SJSA1 (cell line): ENCODE measurements around the gene SPOP. TPM values are rescaled to one million over a fixed set of nuclear protein-coding genes. Genes with fewer than 3 reads are reported as not detected.

ENCODE experiments used
- DNase-seq, 2 experiments: peaks; one replicate each; pipeline ENCODE4 v3.0.0-alpha.2; 2015 to 2020; ENCODE audit warnings: low spot score in 2 of 2, low read depth in 1 of 2
- H3K27ac ChIP-seq: fragments of 250-450 bp; sonication (Bioruptor Pico); 2 replicates; pipeline ENCODE4 v1.5.1; 2020; ENCODE audit warnings: mild to moderate bottlenecking, moderate library complexity
- H3K27me3 ChIP-seq: fragments of 250-450 bp; sonication (Bioruptor Pico); replicated peaks from 2 replicates; pipeline ENCODE4 v1.5.1; 2020; ENCODE audit warnings: mild to moderate bottlenecking, moderate library complexity
- H3K36me3 ChIP-seq: fragments of 250-450 bp; sonication (Bioruptor Pico); 2 replicates; pipeline ENCODE4 v1.5.1; 2020; ENCODE audit warnings: mild to moderate bottlenecking
- H3K4me1 ChIP-seq: fragments of 250-450 bp; sonication (Bioruptor Pico); replicated peaks from 2 replicates; pipeline ENCODE4 v1.6.1; 2021; ENCODE audit warnings: mild to moderate bottlenecking
- H3K4me3 ChIP-seq: fragments of 250-450 bp; sonication (Bioruptor Pico); 2 replicates; pipeline ENCODE4 v1.5.1; 2020; ENCODE audit warnings: mild to moderate bottlenecking
- H3K9me3 ChIP-seq: fragments of 250-450 bp; sonication (Bioruptor Pico); replicated peaks from 2 replicates; pipeline ENCODE4 v1.5.1; 2020; ENCODE audit warnings: mild to moderate bottlenecking
- total RNA-seq: library from RNA; depleted of rRNA; stranded (reverse); fragments of >200 nt; shearing (Covaris generic); gene quantifications from 2 replicates; pipeline ENCODE4 v1.2.3, GENCODE V29; 2014

SPOP gene
- total RNA-seq, 1 experiment from 2014 or later = 73.0 TPM

DNA sequence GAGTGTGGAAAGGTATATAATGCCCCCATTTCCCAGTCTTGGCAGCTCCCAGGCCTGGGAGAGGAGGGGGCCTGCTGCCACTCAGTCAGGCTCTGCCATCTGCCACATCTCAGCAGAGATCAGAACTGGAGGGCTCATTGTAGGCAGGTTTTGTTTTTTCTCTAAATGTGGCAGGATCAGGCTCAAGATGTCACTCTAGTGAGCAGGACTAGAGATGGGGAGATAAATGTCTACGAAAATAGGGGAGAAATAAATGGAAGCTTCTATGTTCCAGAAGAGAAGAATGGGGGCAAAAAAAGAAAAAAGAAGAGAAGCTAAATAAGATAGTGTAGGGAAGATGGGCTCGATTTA lies 88.3 kb downstream of the SPOP start:
- DNase-seq = no peak
- H3K9me3 ChIP-seq = no peaks in the 10 kb centered on the region
- no peaks in the 10 kb centered on the region for H3K27me3 ChIP-seq
- H3K36me3 ChIP-seq = peaks cover 10% of the 10 kb centered on the region
- H3K4me3 ChIP-seq = no peak overlapping the region
- peaks cover 19% of the 10 kb centered on the region for H3K4me1 ChIP-seq
- no peak overlapping the region for H3K27ac ChIP-seq

GRCh38 chr17:49588726-49589576 lies 88.9 kb downstream of the SPOP start:
- Histone ChIP-seq H3K4me3 (no peak overlapping the region), H3K27ac (no peak overlapping the region), H3K4me1 (peaks cover 19% of the 10 kb centered on the region), H3K9me3 (no peaks in the 10 kb centered on the region), H3K36me3 (peaks cover 7% of the 10 kb centered on the region; the same call in 1 of the 2 replicates), H3K27me3 (no peaks in the 10 kb centered on the region)
- peak in 1 of 2 experiments; percentile 50 for DNase-seq

DNA sequence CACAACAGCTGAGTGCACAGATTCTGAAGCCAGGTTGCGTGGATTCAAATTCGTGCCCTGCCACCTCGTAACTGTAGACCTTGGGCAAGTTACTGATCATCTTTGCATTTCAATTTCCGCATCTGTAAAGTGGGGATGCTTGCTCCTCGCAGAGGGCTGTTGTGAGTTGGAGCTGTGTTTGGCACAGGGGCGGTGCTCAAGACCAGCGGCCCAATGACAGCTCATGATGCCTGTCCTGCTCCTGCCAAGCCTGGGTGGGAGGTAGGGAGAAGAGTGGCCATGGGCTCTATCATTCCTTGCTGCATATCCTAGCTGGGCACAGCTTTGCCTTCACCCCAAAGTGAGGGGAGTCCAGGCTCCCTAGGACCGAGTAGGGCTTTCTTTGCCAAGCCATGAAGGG lies 89.6 kb downstream of the SPOP start:
- Histone ChIP-seq H3K27me3 (no peaks in the 10 kb centered on the region), H3K4me3 (no peak overlapping the region), H3K4me1 (peaks cover 19% of the 10 kb centered on the region), H3K36me3 (peaks cover 2% of the 10 kb centered on the region; the same call in 1 of the 2 replicates), H3K27ac (no peak overlapping the region), H3K9me3 (no peaks in the 10 kb centered on the region)
- no peak for DNase-seq

GRCh38 chr17:49587366-49588073 lies 90.4 kb downstream of the SPOP start:
- H3K27me3 ChIP-seq = no peaks in the 10 kb centered on the region
- H3K36me3 ChIP-seq = 0 out of 2 replicates have a peak, but pooled peaks cover 2% of the 10 kb centered on the region
- H3K9me3 ChIP-seq = no peaks in the 10 kb centered on the region
- H3K4me1 ChIP-seq = peaks cover 26% of the 10 kb centered on the region
- H3K4me3 ChIP-seq = no peak overlapping the region
- no peak overlapping the region for H3K27ac ChIP-seq
- no peak for DNase-seq

DNA sequence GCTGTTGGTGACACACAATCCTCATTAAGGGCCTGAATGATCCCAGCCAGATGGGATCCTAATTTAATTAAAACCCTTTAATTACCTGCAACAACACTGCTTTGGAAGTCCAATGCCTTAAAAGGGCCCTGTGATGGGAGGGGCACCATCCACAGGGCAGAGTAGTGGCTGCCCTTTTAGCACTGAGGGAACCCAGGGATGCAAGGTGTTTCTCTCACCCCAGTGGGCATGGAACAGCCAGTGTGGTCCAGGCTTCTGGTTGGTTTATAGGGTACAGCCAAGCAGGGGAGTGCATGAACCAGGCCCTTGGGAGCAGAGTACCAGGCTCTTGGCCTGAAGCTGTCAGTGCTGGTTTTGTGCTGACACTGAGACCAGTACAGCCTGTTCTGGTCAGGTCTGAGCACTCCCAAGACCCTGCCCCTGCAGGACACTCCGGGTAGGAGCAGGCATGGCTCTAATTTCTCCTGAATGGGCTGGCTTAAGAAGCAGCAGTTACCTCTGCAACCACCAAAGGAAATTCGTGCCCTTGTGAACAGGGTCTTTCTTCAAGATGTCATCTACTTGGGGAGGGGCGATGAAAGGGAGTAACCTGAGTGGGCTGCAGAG lies 92.4 kb downstream of the SPOP start:
- Histone ChIP-seq H3K4me3 (no peak overlapping the region), H3K9me3 (no peaks in the 10 kb centered on the region), H3K27me3 (no peaks in the 10 kb centered on the region), H3K36me3 (0 out of 2 replicates have a peak, but pooled peaks cover 2% of the 10 kb centered on the region), H3K27ac (no peak overlapping the region), H3K4me1 (peaks cover 29% of the 10 kb centered on the region)
- no peak for DNase-seq

DNA sequence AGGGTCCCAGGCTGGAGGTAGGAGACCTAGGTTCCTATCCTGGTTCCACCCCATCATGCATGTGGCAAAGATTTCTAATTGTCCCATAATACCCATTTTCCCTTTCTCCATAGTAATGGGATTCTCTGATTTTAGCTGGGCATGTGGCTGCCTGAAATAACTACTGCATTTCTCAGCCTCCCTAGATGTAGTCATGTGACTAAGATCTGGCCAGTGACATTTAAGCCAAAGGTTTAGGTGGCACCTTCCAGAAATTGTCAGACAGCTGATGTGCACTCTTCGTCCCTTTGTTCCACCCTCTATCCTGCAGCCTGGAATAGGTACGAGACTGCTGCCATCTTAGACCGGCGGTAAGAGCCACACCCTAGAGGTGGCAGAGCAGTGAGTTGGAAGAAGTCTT lies 94.0 kb downstream of the SPOP start:
- Histone ChIP-seq H3K27me3 (no peaks in the 10 kb centered on the region), H3K27ac (no peak overlapping the region), H3K4me3 (no peak overlapping the region), H3K36me3 (0 out of 2 replicates have a peak, but pooled peaks cover 2% of the 10 kb centered on the region), H3K4me1 (peaks cover 21% of the 10 kb centered on the region), H3K9me3 (no peaks in the 10 kb centered on the region)
- DNase-seq = no peak

GRCh38 chr17:49583226-49583625 lies 94.7 kb downstream of the SPOP start:
- Histone ChIP-seq H3K36me3 (0 out of 2 replicates have a peak, but pooled peaks cover 2% of the 10 kb centered on the region), H3K4me3 (no peak overlapping the region), H3K4me1 (peaks cover 14% of the 10 kb centered on the region), H3K27ac (no peak overlapping the region), H3K9me3 (no peaks in the 10 kb centered on the region), H3K27me3 (no peaks in the 10 kb centered on the region)
- DNase-seq = no peak

- DNase-seq = no peak
Measured at GRCh38 chr17:49582789-49583188, 95.1 kb downstream of the SPOP start.

GRCh38 chr17:49582055-49582722 lies 95.7 kb downstream of the SPOP start:
- Histone ChIP-seq H3K4me1 (peaks cover 12% of the 10 kb centered on the region), H3K27ac (no peak overlapping the region), H3K9me3 (no peaks in the 10 kb centered on the region)

More at GRCh38 chr17:49582789-49583188, 95.1 kb downstream of the SPOP start:
- Histone ChIP-seq H3K4me3 (no peak overlapping the region), H3K9me3 (no peaks in the 10 kb centered on the region), H3K4me1 (peaks cover 11% of the 10 kb centered on the region), H3K27ac (no peak overlapping the region), H3K36me3 (no peaks in the 10 kb centered on the region), H3K27me3 (no peaks in the 10 kb centered on the region)

GRCh38 chr17:49581648-49581998 lies 96.3 kb downstream of the SPOP start:
- Histone ChIP-seq H3K27me3 (no peaks in the 10 kb centered on the region), H3K4me1 (peaks cover 18% of the 10 kb centered on the region), H3K4me3 (no peak overlapping the region), H3K27ac (no peak overlapping the region), H3K36me3 (no peaks in the 10 kb centered on the region), H3K9me3 (no peaks in the 10 kb centered on the region)
- DNase-seq = no peak

More at GRCh38 chr17:49582055-49582722, 95.7 kb downstream of the SPOP start:
- no peak overlapping the region for H3K4me3 ChIP-seq
- H3K36me3 ChIP-seq = no peaks in the 10 kb centered on the region
- no peaks in the 10 kb centered on the region for H3K27me3 ChIP-seq
- DNase-seq = no peak

DNA sequence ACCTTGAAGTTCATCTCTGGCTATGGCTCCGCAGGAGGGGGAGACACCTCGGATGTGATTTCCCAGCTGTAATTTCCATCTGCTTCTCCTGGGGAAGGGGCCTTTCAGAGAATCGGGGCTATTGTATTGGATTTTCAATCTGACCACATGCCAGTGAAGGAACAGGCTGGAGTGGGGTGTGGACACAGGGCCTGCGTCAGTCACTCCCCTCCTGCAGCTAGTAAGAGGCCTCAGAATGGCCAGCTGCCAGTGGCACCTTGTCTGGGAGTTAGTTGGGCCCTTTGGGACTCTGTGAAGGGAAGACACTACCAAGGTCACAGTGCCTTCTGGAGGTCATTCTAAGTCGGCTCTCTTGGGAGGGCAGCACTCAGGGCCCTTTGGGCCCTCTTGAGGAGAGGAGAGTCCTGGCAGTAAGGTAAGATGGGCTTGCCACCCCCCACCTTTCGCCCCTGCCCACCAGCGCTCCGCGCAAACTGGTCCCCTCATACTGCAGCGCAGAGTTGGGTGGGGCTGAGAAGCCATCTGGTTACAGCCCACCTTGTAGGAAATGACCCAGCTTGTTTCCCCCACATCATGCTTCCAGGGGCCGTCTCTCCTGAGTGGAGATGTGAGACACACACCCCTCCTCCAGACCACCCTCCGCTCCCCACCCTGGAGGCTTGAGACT lies 96.8 kb downstream of the SPOP start:
- no peak overlapping the region for H3K27ac ChIP-seq
- no peaks in the 10 kb centered on the region for H3K27me3 ChIP-seq
- no peaks in the 10 kb centered on the region for H3K36me3 ChIP-seq
- H3K4me3 ChIP-seq = no peak overlapping the region
- no peaks in the 10 kb centered on the region for H3K9me3 ChIP-seq
- H3K4me1 ChIP-seq = peaks cover 19% of the 10 kb centered on the region
- DNase-seq = no peak

DNA sequence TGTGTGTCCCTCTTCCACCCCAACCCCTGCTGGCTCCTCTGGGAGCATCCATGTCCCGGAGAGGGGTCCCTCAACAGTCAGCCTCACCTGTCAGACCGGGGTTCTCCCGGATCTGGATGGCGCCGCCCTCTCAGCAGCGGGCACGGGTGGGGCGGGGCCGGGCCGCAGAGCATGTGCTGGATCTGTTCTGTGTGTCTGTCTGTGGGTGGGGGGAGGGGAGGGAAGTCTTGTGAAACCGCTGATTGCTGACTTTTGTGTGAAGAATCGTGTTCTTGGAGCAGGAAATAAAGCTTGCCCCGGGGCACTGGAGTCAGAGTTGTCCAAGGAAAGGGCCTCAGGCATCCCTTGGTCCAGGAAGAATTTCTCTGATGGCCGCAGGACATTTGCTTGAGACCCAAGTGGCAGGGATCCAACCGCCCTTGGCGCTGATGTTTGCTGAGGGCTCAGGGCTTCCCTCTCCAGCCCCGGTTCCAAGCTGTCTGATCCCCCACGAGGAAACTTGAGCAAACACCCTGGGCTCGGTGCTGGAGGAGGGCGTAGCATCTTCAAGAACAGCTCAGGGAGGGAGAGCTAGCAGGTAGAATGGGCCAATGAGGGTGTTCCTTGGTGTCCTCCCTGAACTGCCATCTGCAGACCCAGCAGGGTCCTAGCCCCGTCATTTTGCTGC lies 97.7 kb downstream of the SPOP start:
- Histone ChIP-seq H3K9me3 (0 out of 2 replicates have a peak, but pooled peaks cover 5% of the 10 kb centered on the region), H3K4me3 (no peak overlapping the region), H3K4me1 (peaks cover 28% of the 10 kb centered on the region), H3K27me3 (0 out of 2 replicates have a peak, but pooled peaks cover 2% of the 10 kb centered on the region), H3K27ac (no peak overlapping the region), H3K36me3 (no peaks in the 10 kb centered on the region)
- DNase-seq = no peak
